HepG2 (cell line): ENCODE measurements around the gene KLHL33. TPM values are rescaled to one million over a fixed set of nuclear protein-coding genes. Genes with fewer than 3 reads are reported as not detected.

Experiments
- ARID5B ChIP-seq: IDR thresholded peaks from 2 replicates; pipeline ENCODE4 v1.4.0; 2020; ENCODE audit warnings: mild to moderate bottlenecking, missing genetic modification reagents
- EP300 ChIP-seq, 3 experiments: sonication (generic) in 1 of 3; formaldehyde crosslinking in 1 of 3; IDR thresholded peaks; 2 replicates each; pipeline versions ENCODE4 v1.5.1 to v1.6.1; 2011 to 2020; ENCODE audit warnings: low read depth in 2 of 3, low read length in 2 of 3, borderline replicate concordance in 1 of 3, improper control_type of control experiment in 1 of 3, mild to moderate bottlenecking in 1 of 3, missing genetic modification reagents in 1 of 3, moderate library complexity in 1 of 3
- HNF4A ChIP-seq: sonication (generic); formaldehyde crosslinking; IDR thresholded peaks from 2 replicates; pipeline ENCODE4 v1.4.0; 2020; ENCODE audit warnings: missing genetic modification reagents
- MAFK ChIP-seq, 2 experiments: IDR thresholded peaks in 1 of 2; conservative IDR thresholded peaks in 1 of 2; 2 replicates each; pipeline ENCODE4 v1.6.1; 2011; ENCODE audit warnings: improper control_type of control experiment in 2 of 2, low read length in 2 of 2
- MEF2D ChIP-seq: sonication (generic); formaldehyde crosslinking; IDR thresholded peaks from 2 replicates; pipeline ENCODE4 v1.5.1; 2020; ENCODE audit warnings: mild to moderate bottlenecking, missing genetic modification reagents
- MYC ChIP-seq: sonication (generic); formaldehyde crosslinking; IDR thresholded peaks from 2 replicates; pipeline ENCODE4 v1.9.0; 2021; ENCODE audit warnings: missing genetic modification reagents, borderline replicate concordance
- NPAS2 ChIP-seq: sonication (generic); formaldehyde crosslinking; IDR thresholded peaks from 2 replicates; pipeline ENCODE4 v1.8.0; 2022; ENCODE audit warnings: mild to moderate bottlenecking, missing genetic modification reagents, borderline replicate concordance
- NR2F2 ChIP-seq: IDR thresholded peaks from 2 replicates; pipeline ENCODE4 v1.6.1; 2012; ENCODE audit warnings: low read depth, inconsistent platforms, borderline replicate concordance
- RCOR2 ChIP-seq: IDR thresholded peaks from 2 replicates; pipeline ENCODE4 v1.6.1; 2016; ENCODE audit warnings: missing biosample characterization, missing genetic modification reagents
- RXRB ChIP-seq: IDR thresholded peaks from 2 replicates; pipeline ENCODE4 v1.6.1; 2016; ENCODE audit warnings: borderline replicate concordance, missing genetic modification reagents, missing compliant biosample characterization
- SAP130 ChIP-seq: IDR thresholded peaks from 2 replicates; pipeline ENCODE4 v1.6.1; 2016; ENCODE audit warnings: low read depth
- WIZ ChIP-seq: sonication (generic); formaldehyde crosslinking; IDR thresholded peaks from 2 replicates; pipeline ENCODE4 v1.5.1; 2020; ENCODE audit warnings: mild to moderate bottlenecking, missing genetic modification reagents
- ZBTB7B ChIP-seq: sonication (generic); formaldehyde crosslinking; IDR thresholded peaks from 2 replicates; pipeline ENCODE4 v1.4.0; 2020; ENCODE audit warnings: missing genetic modification reagents
- ZNF383 ChIP-seq: sonication (generic); formaldehyde crosslinking; IDR thresholded peaks from 2 replicates; pipeline ENCODE4 v1.4.0; 2020; ENCODE audit warnings: missing genetic modification reagents, mild to moderate bottlenecking, borderline replicate concordance
- ZNF484 ChIP-seq: sonication (generic); formaldehyde crosslinking; IDR thresholded peaks from 2 replicates; pipeline ENCODE4 v1.5.1; 2020; ENCODE audit warnings: mild to moderate bottlenecking, low read depth, missing genetic modification reagents, borderline replicate concordance
- ZNF547 ChIP-seq: sonication (generic); formaldehyde crosslinking; IDR thresholded peaks from 2 replicates; pipeline ENCODE4 v1.5.1; 2020; ENCODE audit warnings: mild to moderate bottlenecking, missing genetic modification reagents
- ZNF549 ChIP-seq: sonication (generic); formaldehyde crosslinking; IDR thresholded peaks from 2 replicates; pipeline ENCODE4 v1.5.0; 2020; ENCODE audit warnings: missing genetic modification reagents
- ZNF550 ChIP-seq: sonication (generic); formaldehyde crosslinking; IDR thresholded peaks from 2 replicates; pipeline ENCODE4 v1.4.0; 2020; ENCODE audit warnings: mild to moderate bottlenecking, missing genetic modification reagents, borderline replicate concordance
- ZNF7 ChIP-seq: IDR thresholded peaks from 2 replicates; pipeline ENCODE4 v1.6.1; 2016; ENCODE audit warnings: missing biosample characterization, missing genetic modification reagents
- polyA plus RNA-seq, 8 experiments: library from polyadenylated mRNA; depleted of rRNA in 3 of 8; stranded (reverse) in 7 of 8; unstranded in 1 of 8; fragments of >200 nt; fragmentation: Illumina TruSeq in 4 of 8; extraction: Trizol in 4 of 8; gene quantifications; 2 replicates each; pipeline versions ENCODE4 v1.2.1 to v1.2.3, GENCODE V29; 2011 to 2016; ENCODE audit warnings: low read depth in 4 of 8, missing spikeins in 1 of 8, mixed read lengths in 1 of 8; ENCODE audit not compliant: insufficient read depth in 1 of 8
- total RNA-seq, 5 experiments: library from RNA; depleted of rRNA; stranded (reverse); fragments of >200 nt; fragmentation: Illumina TruSeq; extraction: Trizol; gene quantifications; 2 replicates each; pipeline ENCODE4 v1.2.3, GENCODE V29; 2016; ENCODE audit warnings: low read depth in 1 of 5
- TF ChIP-seq, protein P1 (sequence below): sonication (generic); formaldehyde crosslinking; IDR thresholded peaks from 2 replicates; pipeline ENCODE4 v1.4.0; 2020; ENCODE audit warnings: missing genetic modification reagents, borderline replicate concordance

KLHL33 gene
- total and polyA plus RNA-seq, 2 of the 13 experiments (the other 11 are each of a cell fraction or from before 2014, with no cell fraction given): not detected

- TF ChIP-seq, protein P1, sequence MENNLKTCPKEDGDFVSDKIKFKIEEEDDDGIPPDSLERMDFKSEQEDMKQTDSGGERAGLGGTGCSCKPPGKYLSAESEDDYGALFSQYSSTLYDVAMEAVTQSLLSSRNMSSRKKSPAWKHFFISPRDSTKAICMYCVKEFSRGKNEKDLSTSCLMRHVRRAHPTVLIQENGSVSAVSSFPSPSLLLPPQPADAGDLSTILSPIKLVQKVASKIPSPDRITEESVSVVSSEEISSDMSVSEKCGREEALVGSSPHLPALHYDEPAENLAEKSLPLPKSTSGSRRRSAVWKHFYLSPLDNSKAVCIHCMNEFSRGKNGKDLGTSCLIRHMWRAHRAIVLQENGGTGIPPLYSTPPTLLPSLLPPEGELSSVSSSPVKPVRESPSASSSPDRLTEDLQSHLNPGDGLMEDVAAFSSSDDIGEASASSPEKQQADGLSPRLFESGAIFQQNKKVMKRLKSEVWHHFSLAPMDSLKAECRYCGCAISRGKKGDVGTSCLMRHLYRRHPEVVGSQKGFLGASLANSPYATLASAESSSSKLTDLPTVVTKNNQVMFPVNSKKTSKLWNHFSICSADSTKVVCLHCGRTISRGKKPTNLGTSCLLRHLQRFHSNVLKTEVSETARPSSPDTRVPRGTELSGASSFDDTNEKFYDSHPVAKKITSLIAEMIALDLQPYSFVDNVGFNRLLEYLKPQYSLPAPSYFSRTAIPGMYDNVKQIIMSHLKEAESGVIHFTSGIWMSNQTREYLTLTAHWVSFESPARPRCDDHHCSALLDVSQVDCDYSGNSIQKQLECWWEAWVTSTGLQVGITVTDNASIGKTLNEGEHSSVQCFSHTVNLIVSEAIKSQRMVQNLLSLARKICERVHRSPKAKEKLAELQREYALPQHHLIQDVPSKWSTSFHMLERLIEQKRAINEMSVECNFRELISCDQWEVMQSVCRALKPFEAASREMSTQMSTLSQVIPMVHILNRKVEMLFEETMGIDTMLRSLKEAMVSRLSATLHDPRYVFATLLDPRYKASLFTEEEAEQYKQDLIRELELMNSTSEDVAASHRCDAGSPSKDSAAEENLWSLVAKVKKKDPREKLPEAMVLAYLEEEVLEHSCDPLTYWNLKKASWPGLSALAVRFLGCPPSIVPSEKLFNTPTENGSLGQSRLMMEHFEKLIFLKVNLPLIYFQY: no peak
- TF ChIP-seq HNF4A (CRISPR knock-in tag): peak; percentile 92
- no peak for TF ChIP-seq MAFK (conservative IDR thresholded peaks at IDR 0.05 in 1 of 2, IDR thresholded peaks at IDR 0.05 in 1 of 2; ENCODE audit: low read length in 2 of 2)
- no peak for TF ChIP-seq MYC (CRISPR knock-in tag)
- no peak for TF ChIP-seq RCOR2
- no peak for TF ChIP-seq NR2F2
- TF ChIP-seq ARID5B (CRISPR knock-in tag): peak; percentile 37
- TF ChIP-seq ZBTB7B (CRISPR knock-in tag): no peak
- TF ChIP-seq ZNF7: no peak
- no peak for TF ChIP-seq ZNF484
- no peak for TF ChIP-seq WIZ (CRISPR knock-in tag)
- no peak for TF ChIP-seq MEF2D (CRISPR knock-in tag)
- no peak for TF ChIP-seq ZNF383
- TF ChIP-seq RXRB (CRISPR knock-in tag): peak; percentile 32; the same call in 1 of the 2 replicates
- TF ChIP-seq EP300 (IDR thresholded peaks at IDR 0.05; ENCODE audit: low read depth in 2 of 2, low read length in 2 of 2): peak in 1 of 2 experiments; percentile 39; a peak in 1 of 4 replicates
- no peak for TF ChIP-seq EP300 (CRISPR knock-in tag; IDR thresholded peaks at IDR 0.05; ENCODE audit: borderline replicate concordance)
- TF ChIP-seq NPAS2 (CRISPR knock-in tag): no peak
- TF ChIP-seq ZNF547 (CRISPR knock-in tag): no peak
- TF ChIP-seq ZNF550: no peak
- TF ChIP-seq SAP130 (CRISPR knock-in tag): peak; percentile 29; the same call in 1 of the 2 replicates
- TF ChIP-seq ZNF549: no peak
These were observed 17.5 kb downstream of the KLHL33 start (continued) for GRCh38 chr14:20418501-20418909.
